HG03135 (cell line): ENCODE results near the gene C11orf87.

Source experiments
- ATAC-seq: cut with Tn5 transposase; IDR thresholded peaks from one replicate; pipeline ENCODE4 v1.9.1; 2021; ENCODE audit warnings: mild to moderate bottlenecking, moderate library complexity; ENCODE audit not compliant: unreplicated experiment

C11orf87 gene

DNA sequence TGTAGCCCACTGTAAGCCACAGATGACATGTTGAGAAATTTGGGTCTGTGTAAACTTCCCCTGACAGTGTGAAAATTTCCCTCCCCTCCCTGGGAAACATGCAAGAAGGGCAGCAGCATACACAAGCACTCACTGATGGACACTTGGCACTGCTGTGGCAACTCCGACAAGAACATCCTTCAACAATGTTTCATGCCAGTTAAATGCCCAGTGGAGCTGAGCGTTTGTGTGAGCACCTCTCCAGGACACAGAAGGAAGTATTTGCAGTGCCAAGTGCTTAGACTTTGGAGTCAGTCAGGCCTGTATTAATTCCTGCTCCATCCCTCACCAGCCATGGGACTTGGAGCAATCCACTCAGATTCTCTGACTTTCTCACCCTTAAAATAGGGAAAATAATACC lies 17.7 kb downstream of the C11orf87 start:
- ATAC-seq: no peak

DNA sequence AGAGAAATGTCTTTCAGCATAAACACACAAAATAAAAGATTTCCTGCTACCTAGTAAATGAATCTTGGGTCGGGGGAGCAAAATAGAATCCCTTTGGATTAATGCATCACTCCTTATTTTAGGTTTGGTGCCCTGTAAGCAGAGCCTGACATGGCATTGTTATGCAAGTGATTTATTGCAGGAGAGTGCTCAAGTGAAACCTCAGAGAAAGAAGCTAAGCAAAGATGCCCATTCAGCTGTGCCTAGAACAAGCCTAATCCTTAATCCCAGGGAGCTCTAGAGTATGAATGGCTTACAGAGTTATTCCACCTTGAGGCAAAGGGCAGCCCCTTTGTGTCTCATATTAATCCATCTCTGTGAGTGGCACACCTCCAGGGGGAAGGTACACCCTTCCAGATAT lies 21.1 kb downstream of the C11orf87 start:
- no peak for ATAC-seq

DNA sequence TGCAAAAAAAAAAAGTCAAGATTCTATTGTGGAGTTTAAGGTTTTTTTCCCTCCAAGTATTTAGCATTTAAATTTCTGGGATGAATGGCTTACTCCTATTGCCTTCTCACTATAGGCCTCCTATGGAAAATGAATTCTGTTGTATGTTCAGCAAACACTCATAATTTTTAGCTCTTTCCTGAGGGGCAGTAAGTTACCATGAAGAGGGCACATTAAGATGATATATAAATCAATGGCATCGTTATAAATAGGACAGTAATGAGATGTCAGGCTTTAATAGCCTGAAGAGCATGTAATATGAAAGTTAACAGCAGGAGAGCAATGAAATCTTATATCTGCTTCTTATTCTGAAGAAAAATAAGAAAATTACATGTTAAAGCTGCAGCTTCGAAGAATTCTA lies 32.9 kb downstream of the C11orf87 start:
- no peak for ATAC-seq
